Calu3 (cell line): Measurements from ENCODE around the gene KCNIP2. TPM values are rescaled to one million over a fixed set of nuclear protein-coding genes. Genes with fewer than 3 reads are reported as not detected.

Experiments
- BruUV-seq: library from RNA; stranded (reverse); fragments of 400-500 nt; replicated peaks from 2 replicates; lab custom pipeline; 2021; lab: Mats Ljungman, UMichigan
- CTCF ChIA-PET: fragments of 300-600 bp; sonication (Branson Sonifier 250); formaldehyde crosslinking; loops from one replicate; lab custom pipeline; 2022; ENCODE audit warnings: antibody characterized with exemption; lab: Charles Lee
- DNase-seq: peaks from one replicate; pipeline ENCODE4 v3.0.0; 2022
- H3K27ac Mint-ChIP-seq: one replicate; pipeline ENCODE4 v1.8.0; 2022; ENCODE audit warnings: mixed read lengths; ENCODE audit not compliant: unreplicated experiment
- H3K27me3 Mint-ChIP-seq: one replicate; pipeline ENCODE4 v1.8.0; 2022; ENCODE audit warnings: mixed read lengths; ENCODE audit not compliant: unreplicated experiment
- H3K36me3 Mint-ChIP-seq: one replicate; pipeline ENCODE4 v1.8.0; 2022; ENCODE audit warnings: mild to moderate bottlenecking, moderate library complexity, mixed read lengths; ENCODE audit not compliant: insufficient read depth, unreplicated experiment
- H3K4me1 Mint-ChIP-seq: one replicate; pipeline ENCODE4 v1.8.0; 2022; ENCODE audit warnings: mild to moderate bottlenecking, low read depth, mixed read lengths; ENCODE audit not compliant: unreplicated experiment
- H3K4me3 Mint-ChIP-seq: one replicate; pipeline ENCODE4 v1.8.0; 2022; ENCODE audit warnings: mild to moderate bottlenecking, low read depth, moderate library complexity, mixed read lengths; ENCODE audit not compliant: unreplicated experiment
- H3K9me3 Mint-ChIP-seq: one replicate; pipeline ENCODE4 v1.8.0; 2022; ENCODE audit warnings: low read depth, mixed read lengths; ENCODE audit not compliant: unreplicated experiment
- CTCF ChIP-seq: fragments of 200-600 bp; IDR thresholded peaks from one replicate; pipeline ENCODE4 v1.8.0; 2022; ENCODE audit warnings: antibody characterized with exemption; ENCODE audit not compliant: unreplicated experiment
- intact Hi-C: fragments of 100-400 bp; cut with micrococcal nuclease; formaldehyde crosslinking; loops from one replicate; pipeline ENCODE4 v1.10.0; 2022; ENCODE audit not compliant: unreplicated experiment
- total RNA-seq: library from RNA; stranded (reverse); gene quantifications from 2 replicates; pipeline ENCODE4 v1.2.3, GENCODE V29; 2022

Gene KCNIP2
- total RNA-seq, 1 experiment from 2014 or later = 4.8 TPM

- H3K27ac Mint-ChIP-seq = no peak overlapping the region
- DNase-seq = no peak
- no peak overlapping the region for H3K4me3 Mint-ChIP-seq
- H3K36me3 Mint-ChIP-seq = no peaks in the 10 kb centered on the region
- CTCF ChIA-PET = interaction anchor here (0.7 kb wide), 1 partner anchor 18 kb away, joined by 5 read pairs; no protein-coding TSS in a partner anchor
- no peaks in the 10 kb centered on the region for H3K4me1 Mint-ChIP-seq
- intact Hi-C loops = no loop called here
- H3K27me3 Mint-ChIP-seq = no peaks in the 10 kb centered on the region
- TF ChIP-seq CTCF = no peak
- peaks cover 7% of the 10 kb centered on the region for H3K9me3 Mint-ChIP-seq
- BruUV-seq = no TSS peak
Measured at GRCh38 chr10:101857802-101858476, 14.3 kb upstream of the KCNIP2 start.

GRCh38 chr10:101856626-101857025 is 13.0 kb upstream of the KCNIP2 start:
- DNase-seq = no peak
- H3K4me1 Mint-ChIP-seq = no peaks in the 10 kb centered on the region
- no peaks in the 10 kb centered on the region for H3K27me3 Mint-ChIP-seq
- BruUV-seq = no TSS peak
- CTCF ChIA-PET = no interaction called here
- peaks cover 7% of the 10 kb centered on the region for H3K9me3 Mint-ChIP-seq
- no peaks in the 10 kb centered on the region for H3K36me3 Mint-ChIP-seq
- H3K27ac Mint-ChIP-seq = no peak overlapping the region
- TF ChIP-seq CTCF = no peak
- no peak overlapping the region for H3K4me3 Mint-ChIP-seq
- intact Hi-C loops = no loop called here

GRCh38 chr10:101851411-101852116 is 8.0 kb upstream of the KCNIP2 start:
- H3K27ac Mint-ChIP-seq = no peak overlapping the region
- CTCF ChIA-PET = no interaction called here
- H3K4me3 Mint-ChIP-seq = no peak overlapping the region
- no peaks in the 10 kb centered on the region for H3K27me3 Mint-ChIP-seq
- no TSS peak for BruUV-seq
- no peak for TF ChIP-seq CTCF
- H3K36me3 Mint-ChIP-seq = no peaks in the 10 kb centered on the region
- DNase-seq = no peak
- no peaks in the 10 kb centered on the region for H3K9me3 Mint-ChIP-seq
- H3K4me1 Mint-ChIP-seq = no peaks in the 10 kb centered on the region
- intact Hi-C loops = no loop called here

- Mint-ChIP-seq H3K4me3 (no peak overlapping the region), H3K36me3 (no peaks in the 10 kb centered on the region), H3K4me1 (no peaks in the 10 kb centered on the region), H3K27ac (no peak overlapping the region), H3K27me3 (no peaks in the 10 kb centered on the region), H3K9me3 (no peaks in the 10 kb centered on the region)
- TF ChIP-seq CTCF = no peak
- CTCF ChIA-PET = no interaction called here
- intact Hi-C loops = no loop called here
- no peak for DNase-seq
- BruUV-seq = no TSS peak
Measured at GRCh38 chr10:101850749-101851148, 7.1 kb upstream of the KCNIP2 start.
